ENCODE measurements around the gene LDLRAD3. TPM values are rescaled to one million over a fixed set of nuclear protein-coding genes. Genes with fewer than 3 reads are reported as not detected.
A peak's percentile ranks its signal among the peaks of the same experiment; 100 is the strongest.
"Not testable (repeated sequence)": the region's sequence is repeated elsewhere in the genome, so short reads cannot be mapped to it uniquely, and the experiment has no call there.

Gene LDLRAD3
- total RNA-seq, result 7.2 TPM

GRCh38 chr11:35943713-35944502, at the start of gene LDLRAD3:
LDLRAD3 (plus strand) TSS chr11:35944062; CDS start chr11:35944099, 37 bp downstream.
- ATAC-seq, result peak; percentile 91

GRCh38 chr11:35897019-35897418, 46.8 kb upstream of the LDLRAD3 start:
- no peak for ATAC-seq

GRCh38 chr11:35902961-35903360, 40.9 kb upstream of the LDLRAD3 start:
- ATAC-seq, result no peak

GRCh38 chr11:35905646-35906276, 38.1 kb upstream of the LDLRAD3 start:
- ATAC-seq, result no peak

- no peak for ATAC-seq
Observed at GRCh38 chr11:35906277-35906661, 37.6 kb upstream of the LDLRAD3 start.

GRCh38 chr11:35906681-35907080, 37.2 kb upstream of the LDLRAD3 start:
- no peak for ATAC-seq

GRCh38 chr11:35907648-35908431, 36.0 kb upstream of the LDLRAD3 start:
- ATAC-seq, result peak; percentile 87

- ATAC-seq, result peak; percentile 41
Observed at GRCh38 chr11:35908432-35908771, 35.5 kb upstream of the LDLRAD3 start.

GRCh38 chr11:35909511-35910265, 34.2 kb upstream of the LDLRAD3 start:
- ATAC-seq, result no peak

- no peak for ATAC-seq
Observed at GRCh38 chr11:35911013-35911412, 32.8 kb upstream of the LDLRAD3 start.

GRCh38 chr11:35911616-35912165, 32.2 kb upstream of the LDLRAD3 start:
- ATAC-seq, result no peak

GRCh38 chr11:35912436-35912835, 31.4 kb upstream of the LDLRAD3 start:
- ATAC-seq, result not testable (repeated sequence)

- no peak for ATAC-seq
Observed at GRCh38 chr11:35912883-35913624, 30.8 kb upstream of the LDLRAD3 start.

GRCh38 chr11:35914816-35915215, 29.0 kb upstream of the LDLRAD3 start:
- ATAC-seq, result no peak

GRCh38 chr11:35916270-35916669, 27.6 kb upstream of the LDLRAD3 start:
- no peak for ATAC-seq

GRCh38 chr11:35917676-35918075, 26.2 kb upstream of the LDLRAD3 start:
- no peak for ATAC-seq

- no peak for ATAC-seq
Observed at GRCh38 chr11:35918716-35919115, 25.1 kb upstream of the LDLRAD3 start.

GRCh38 chr11:35919244-35919643, 24.6 kb upstream of the LDLRAD3 start:
- ATAC-seq, result no peak

- ATAC-seq, result no peak
Observed at GRCh38 chr11:35923452-35923851, 20.4 kb upstream of the LDLRAD3 start.

GRCh38 chr11:35924811-35925210, 19.1 kb upstream of the LDLRAD3 start:
- no peak for ATAC-seq

GRCh38 chr11:35927104-35927503, 16.8 kb upstream of the LDLRAD3 start:
- ATAC-seq, result no peak

GRCh38 chr11:35927682-35928081, 16.2 kb upstream of the LDLRAD3 start:
- peak; percentile 100 for ATAC-seq

Data from esophagus mucosa (tissue), 1 donor.